DOHH2 (cell line): Measurements from ENCODE around the gene ANKZF1.

Experiments used
- H3F3A ChIP-seq: fragments of 200-600 bp; sonication (generic), shearing (Covaris generic); 2 replicates; pipeline ENCODE4 v1.6.0; 2016; ENCODE audit warnings: antibody characterized with exemption, mild to moderate bottlenecking; ENCODE audit not compliant: control insufficient read depth, insufficient read depth
- H3K27ac ChIP-seq: fragments of 200-600 bp; sonication (generic); 2 replicates; pipeline ENCODE4 v1.5.1; 2014; ENCODE audit warnings: low read depth, mild to moderate bottlenecking, low read length, moderate library complexity
- H3K27me3 ChIP-seq: fragments of 200-600 bp; sonication (generic); 2 replicates; pipeline ENCODE4 v1.6.1; 2014; ENCODE audit warnings: mild to moderate bottlenecking, low read length, mixed read lengths; ENCODE audit not compliant: control insufficient read depth
- H3K36me3 ChIP-seq: fragments of 200-600 bp; sonication (generic); 2 replicates; pipeline ENCODE4 v1.6.1; 2014; ENCODE audit warnings: mild to moderate bottlenecking, low read length, moderate library complexity, mixed read lengths; ENCODE audit not compliant: control insufficient read depth
- H3K4me1 ChIP-seq: fragments of 200-600 bp; sonication (generic); 2 replicates; pipeline ENCODE4 v1.6.1; 2014; ENCODE audit warnings: mild to moderate bottlenecking, low read length, mixed read lengths; ENCODE audit not compliant: control insufficient read depth
- H3K4me2 ChIP-seq: fragments of 200-600 bp; sonication (generic); 2 replicates; pipeline ENCODE4 v1.6.0; 2014; ENCODE audit warnings: mild to moderate bottlenecking, low read length, moderate library complexity
- H3K4me3 ChIP-seq: fragments of 200-600 bp; sonication (generic); 2 replicates; pipeline ENCODE4 v1.5.1; 2014; ENCODE audit warnings: mild to moderate bottlenecking, low read length, mixed read lengths
- H3K79me2 ChIP-seq: fragments of 200-600 bp; sonication (generic); 2 replicates; pipeline ENCODE4 v1.6.1; 2014; ENCODE audit warnings: mild to moderate bottlenecking, low read length, mixed read lengths; ENCODE audit not compliant: control insufficient read depth
- H3K9me2 ChIP-seq: fragments of 200-600 bp; sonication (generic); replicated peaks from 2 replicates; pipeline ENCODE4 v1.6.1; 2014; ENCODE audit warnings: mild to moderate bottlenecking, low read length, mixed read lengths; ENCODE audit not compliant: control insufficient read depth
- H3K9me3 ChIP-seq: fragments of 200-600 bp; sonication (generic); 2 replicates; pipeline ENCODE4 v1.6.1; 2014; ENCODE audit warnings: antibody characterized with exemption, low read length, mixed read lengths; ENCODE audit not compliant: control insufficient read depth, insufficient read depth
- H4K20me1 ChIP-seq: fragments of 200-600 bp; sonication (generic); 2 replicates; pipeline ENCODE4 v1.6.0; 2014; ENCODE audit warnings: low read depth, mild to moderate bottlenecking, antibody characterized with exemption, low read length, moderate library complexity; ENCODE audit not compliant: control insufficient read depth, insufficient read depth
- EZH2phosphoT487 ChIP-seq: fragments of 200-600 bp; sonication (generic); IDR thresholded peaks from 2 replicates; pipeline ENCODE4 v1.6.1; 2017; ENCODE audit warnings: borderline replicate concordance, mild to moderate bottlenecking, antibody characterized with exemption, low read length, moderate library complexity, mixed read lengths
- TF ChIP-seq, protein P1 (sequence below): fragments of 200-600 bp; sonication (generic); IDR thresholded peaks from one replicate; pipeline ENCODE4 v1.5.1; 2014; ENCODE audit warnings: antibody characterized with exemption, mild to moderate bottlenecking, low read depth, low read length; ENCODE audit not compliant: poor library complexity, severe bottlenecking

Gene ANKZF1

DNA sequence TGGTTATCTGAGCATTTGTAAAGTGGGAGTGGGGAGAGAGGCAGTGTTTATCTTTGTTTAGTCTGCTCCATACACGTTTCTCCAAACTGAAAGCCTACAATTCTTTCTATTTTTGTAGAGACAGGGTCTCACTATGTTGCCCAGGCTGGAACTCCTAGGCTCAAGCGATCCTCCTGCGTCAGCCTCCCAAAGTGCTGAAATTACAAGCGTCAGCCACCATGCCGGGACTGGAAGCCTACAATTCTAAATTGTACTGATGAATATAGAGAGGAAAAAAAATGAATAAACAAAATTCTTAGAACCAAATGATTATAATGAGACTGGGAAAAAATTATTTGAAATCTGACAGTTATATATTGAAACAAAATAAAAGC is 24.5 kb upstream of the ANKZF1 start:
- Histone ChIP-seq H4K20me1 (no peaks in the 10 kb centered on the region), H3K4me1 (peaks cover 18% of the 10 kb centered on the region), H3K4me2 (no peak overlapping the region), H3K36me3 (peaks cover 30% of the 10 kb centered on the region), H3K4me3 (no peak overlapping the region), H3K79me2 (peaks cover 3% of the 10 kb centered on the region; the same call in 1 of the 2 replicates), H3F3A (peaks cover 7% of the 10 kb centered on the region; the same call in 1 of the 2 replicates), H3K9me3 (no peaks in the 10 kb centered on the region), H3K9me2 (no peaks in the 10 kb centered on the region), H3K27me3 (no peaks in the 10 kb centered on the region), H3K27ac (no peak overlapping the region)
- TF ChIP-seq EZH2phosphoT487 = no peak
- TF ChIP-seq, protein P1, sequence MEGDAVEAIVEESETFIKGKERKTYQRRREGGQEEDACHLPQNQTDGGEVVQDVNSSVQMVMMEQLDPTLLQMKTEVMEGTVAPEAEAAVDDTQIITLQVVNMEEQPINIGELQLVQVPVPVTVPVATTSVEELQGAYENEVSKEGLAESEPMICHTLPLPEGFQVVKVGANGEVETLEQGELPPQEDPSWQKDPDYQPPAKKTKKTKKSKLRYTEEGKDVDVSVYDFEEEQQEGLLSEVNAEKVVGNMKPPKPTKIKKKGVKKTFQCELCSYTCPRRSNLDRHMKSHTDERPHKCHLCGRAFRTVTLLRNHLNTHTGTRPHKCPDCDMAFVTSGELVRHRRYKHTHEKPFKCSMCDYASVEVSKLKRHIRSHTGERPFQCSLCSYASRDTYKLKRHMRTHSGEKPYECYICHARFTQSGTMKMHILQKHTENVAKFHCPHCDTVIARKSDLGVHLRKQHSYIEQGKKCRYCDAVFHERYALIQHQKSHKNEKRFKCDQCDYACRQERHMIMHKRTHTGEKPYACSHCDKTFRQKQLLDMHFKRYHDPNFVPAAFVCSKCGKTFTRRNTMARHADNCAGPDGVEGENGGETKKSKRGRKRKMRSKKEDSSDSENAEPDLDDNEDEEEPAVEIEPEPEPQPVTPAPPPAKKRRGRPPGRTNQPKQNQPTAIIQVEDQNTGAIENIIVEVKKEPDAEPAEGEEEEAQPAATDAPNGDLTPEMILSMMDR = no peak

DNA sequence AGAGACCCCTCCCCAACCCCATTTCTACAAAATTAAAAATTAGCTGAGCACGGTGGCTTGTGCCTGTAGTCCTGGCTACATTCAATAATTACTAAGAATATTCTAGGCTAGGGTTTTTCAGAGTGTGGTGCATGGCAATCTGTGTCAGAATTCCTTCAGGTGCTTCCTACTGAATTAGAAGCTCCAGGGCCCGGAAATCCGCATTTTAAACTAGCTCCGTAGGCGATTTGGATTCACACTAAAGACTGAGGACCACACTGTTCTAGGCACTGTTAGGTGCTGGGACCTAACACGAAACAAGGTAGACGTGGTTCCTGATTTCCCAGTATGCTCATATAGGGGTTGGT is 23.7 kb upstream of the ANKZF1 start:
- Histone ChIP-seq H3K9me2 (no peaks in the 10 kb centered on the region), H4K20me1 (no peaks in the 10 kb centered on the region), H3K4me1 (peaks cover 18% of the 10 kb centered on the region), H3K9me3 (no peaks in the 10 kb centered on the region), H3F3A (peaks cover 7% of the 10 kb centered on the region; the same call in 1 of the 2 replicates), H3K4me2 (peak overlapping the region; percentile 97), H3K27ac (peak overlapping the region; percentile 76), H3K79me2 (peaks cover 3% of the 10 kb centered on the region; the same call in 1 of the 2 replicates), H3K27me3 (no peaks in the 10 kb centered on the region), H3K4me3 (peak overlapping the region; percentile 88), H3K36me3 (peaks cover 38% of the 10 kb centered on the region)
- TF ChIP-seq, protein P1 = no peak
- no peak for TF ChIP-seq EZH2phosphoT487

DNA sequence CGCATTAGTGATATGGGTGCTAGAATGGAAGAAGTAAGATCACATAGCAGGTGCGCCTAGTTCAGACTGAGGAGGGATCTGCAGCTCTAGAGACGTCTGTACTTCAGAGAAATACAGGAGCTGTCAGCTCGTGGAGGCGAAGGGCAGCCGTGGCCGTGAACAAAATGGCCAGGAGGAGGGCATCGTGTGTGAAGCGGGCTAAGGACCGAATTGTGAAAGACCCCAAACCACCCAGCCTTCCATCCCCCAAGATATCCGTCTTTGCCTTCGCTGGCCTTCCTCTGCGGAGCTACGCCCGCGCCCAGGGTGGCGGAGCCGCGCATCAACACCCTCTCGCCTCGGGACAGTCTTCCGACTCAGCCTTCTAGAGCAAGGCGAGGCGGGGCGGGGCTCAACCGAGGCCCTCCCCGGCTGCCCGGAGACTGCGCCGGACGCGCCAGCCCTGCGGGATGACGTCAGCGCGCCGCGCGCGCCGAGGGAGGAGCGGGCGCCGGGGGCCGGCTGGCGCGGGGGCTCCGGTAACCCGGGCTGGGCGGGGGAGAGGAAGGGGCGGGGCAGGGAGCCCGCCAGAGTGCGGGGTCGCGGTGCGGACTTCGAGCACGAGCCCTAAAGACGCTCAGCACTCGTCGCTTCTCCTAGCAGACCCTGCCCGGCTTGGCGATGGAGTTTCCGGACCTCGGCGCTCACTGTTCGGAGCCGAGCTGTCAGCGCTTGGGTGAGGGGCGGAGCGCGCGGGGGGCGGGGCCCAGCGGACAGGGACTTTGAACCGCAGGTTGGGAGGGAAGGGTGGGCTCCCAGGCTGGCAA is 23.1 kb upstream of the ANKZF1 start, which contains the start of gene ZFAND2B:
ZFAND2B (plus strand) TSS at position 455 of the 806 bp plus-strand sequence; CDS start at position 661, 206 bp downstream.
- Histone ChIP-seq H3K9me3 (no peaks in the 10 kb centered on the region), H4K20me1 (no peaks in the 10 kb centered on the region), H3K4me1 (peaks cover 18% of the 10 kb centered on the region), H3F3A (peaks cover 7% of the 10 kb centered on the region; the same call in 1 of the 2 replicates), H3K4me2 (peak within 1 kb of the TSS; percentile 97), H3K79me2 (peaks cover 3% of the 10 kb centered on the region; the same call in 1 of the 2 replicates), H3K27me3 (no peaks in the 10 kb centered on the region), H3K36me3 (peaks cover 43% of the 10 kb centered on the region), H3K9me2 (no peaks in the 10 kb centered on the region), H3K4me3 (peak within 1 kb of the TSS; percentile 88), H3K27ac (peak within 1 kb of the TSS; percentile 76)
- TF ChIP-seq EZH2phosphoT487 = no peak
- TF ChIP-seq, protein P1 = peak; percentile 16
